K562 (cell line): Measurements from ENCODE around the gene SIAE. TPM values are rescaled to one million over a fixed set of nuclear protein-coding genes. Genes with fewer than 3 reads are reported as not detected.

Source experiments
- ARID3B ChIP-seq: fragments of 250-450 bp; sonication (Bioruptor Pico); IDR thresholded peaks from 2 replicates; pipeline ENCODE4 v1.4.0; 2020; ENCODE audit warnings: borderline replicate concordance
- BRD4 ChIP-seq: fragments of 200-600 bp; sonication (generic); IDR thresholded peaks from 2 replicates; pipeline ENCODE4 v1.6.1; 2017; ENCODE audit warnings: inconsistent platforms
- ETS1 ChIP-seq: conservative IDR thresholded peaks from 2 replicates; pipeline ENCODE4 v1.6.1; 2011; ENCODE audit warnings: low read depth, mild to moderate bottlenecking, low read length; ENCODE audit not compliant: control insufficient read depth
- HDAC2 ChIP-seq: fragments of 450-650 bp; IDR thresholded peaks from 2 replicates; pipeline ENCODE4 v1.6.1; 2016; ENCODE audit warnings: mild to moderate bottlenecking
- ID3 ChIP-seq, 2 experiments: fragments of 250-450 bp in 1 of 2; fragments of 450-650 bp in 1 of 2; sonication (Bioruptor Pico) in 1 of 2; IDR thresholded peaks; 2 replicates each; pipeline versions ENCODE4 v1.6.1 to v1.8.0; 2016 to 2021; ENCODE audit warnings: mild to moderate bottlenecking in 2 of 2, moderate library complexity in 2 of 2, missing compliant biosample characterization in 1 of 2, missing genetic modification characterization in 1 of 2
- KAT7 ChIP-seq: sonication (generic); formaldehyde crosslinking; IDR thresholded peaks from 2 replicates; pipeline ENCODE4 v1.8.0; 2022; ENCODE audit warnings: missing genetic modification reagents, mild to moderate bottlenecking, borderline replicate concordance
- MCM2 ChIP-seq: fragments of 450-650 bp; IDR thresholded peaks from 2 replicates; pipeline ENCODE4 v1.6.1; 2017; ENCODE audit warnings: low read depth, mild to moderate bottlenecking
- NFXL1 ChIP-seq: fragments of 450-650 bp; formaldehyde crosslinking; IDR thresholded peaks from 2 replicates; pipeline ENCODE4 v1.4.0; 2021; ENCODE audit warnings: mild to moderate bottlenecking
- RBM14 ChIP-seq: fragments of 200-400 bp; formaldehyde crosslinking; IDR thresholded peaks from 2 replicates; pipeline ENCODE4 v1.6.1; 2018; ENCODE audit warnings: low read depth, mild to moderate bottlenecking, low read length, moderate library complexity, borderline replicate concordance; ENCODE audit not compliant: insufficient read depth
- SAFB2 ChIP-seq: fragments of 200-400 bp; formaldehyde crosslinking; IDR thresholded peaks from 2 replicates; pipeline ENCODE4 v1.6.1; 2018; ENCODE audit warnings: borderline replicate concordance, low read length, low read depth, moderate library complexity; ENCODE audit not compliant: severe bottlenecking
- SRSF3 ChIP-seq: fragments of 200-400 bp; formaldehyde crosslinking; IDR thresholded peaks from 2 replicates; pipeline ENCODE4 v1.6.1; 2016; ENCODE audit warnings: mild to moderate bottlenecking, low read length, moderate library complexity; ENCODE audit not compliant: insufficient read depth
- XRCC4 ChIP-seq: IDR thresholded peaks from one replicate; pipeline ENCODE4 v1.6.1; 2011; ENCODE audit not compliant: insufficient read depth, insufficient read length; ENCODE audit errors: extremely low read depth
- ZFP30 ChIP-seq: fragments of 250-450 bp; sonication (Bioruptor Pico); IDR thresholded peaks from 2 replicates; pipeline ENCODE4 v1.8.0; 2022; ENCODE audit warnings: moderate library complexity, mild to moderate bottlenecking, inconsistent platforms, borderline replicate concordance
- ZNF318 ChIP-seq, 2 experiments: fragments of 450-650 bp; IDR thresholded peaks; 2 replicates each; pipeline ENCODE4 v1.6.1; 2016; ENCODE audit warnings: mild to moderate bottlenecking in 2 of 2, borderline replicate concordance in 1 of 2, low read depth in 1 of 2, moderate library complexity in 1 of 2
- ZNF644 ChIP-seq: fragments of 200-800 bp; sonication (Bioruptor generic); IDR thresholded peaks from 2 replicates; pipeline ENCODE4 v1.6.1; 2016; ENCODE audit warnings: low read depth, missing genetic modification characterization, missing compliant biosample characterization
- polyA plus RNA-seq, 8 experiments: library from polyadenylated mRNA; depleted of rRNA in 4 of 8; stranded (reverse) in 5 of 8; unstranded in 3 of 8; fragments of >200 nt; fragmentation: Nextera tagmentation in 2 of 8; fragmentation: Illumina TruSeq in 1 of 8; extraction: Ambion mirVana in 2 of 8; extraction: Trizol in 1 of 8; gene quantifications; 2 replicates each; pipeline versions ENCODE4 v1.2.1 to v1.2.3, GENCODE V29; 2011 to 2014; ENCODE audit warnings: inconsistent platforms in 1 of 8, missing spikeins in 1 of 8
- total RNA-seq, 7 experiments: library from RNA; depleted of rRNA in 6 of 7; stranded (reverse); fragments of >200 nt in 6 of 7; fragmentation: Illumina TruSeq in 2 of 7; extraction: Trizol in 2 of 7; gene quantifications; 2 replicates each; pipeline versions ENCODE4 v1.2.1 to v1.2.3, GENCODE V29; 2011 to 2021; ENCODE audit warnings: low replicate concordance in 1 of 7

The SIAE gene
- total and polyA plus RNA-seq, 9 of the 15 experiments (the other 6 are each of a cell fraction or from before 2014, with no cell fraction given): 0.89 to 9.6 (median 3.7) TPM

- TF ChIP-seq ZNF318 (IDR thresholded peaks at IDR 0.05; ENCODE audit: borderline replicate concordance in 1 of 2, low read depth in 1 of 2) (no peak), ARID3B (no peak), RBM14 (no peak), SRSF3 (no peak), ZNF644 (tag) (peak; percentile 29; the same call in 1 of the 2 replicates), ZFP30 (CRISPR knock-in tag) (no peak), ID3 (CRISPR knock-in tag; IDR thresholded peaks at IDR 0.05) (no peak), ID3 (tag; IDR thresholded peaks at IDR 0.05) (no peak), MCM2 (no peak), KAT7 (no peak), HDAC2 (no peak), ETS1 (no peak), BRD4 (peak; percentile 45; the same call in 1 of the 2 replicates), SAFB2 (no peak), XRCC4 (no peak), NFXL1 (CRISPR knock-in tag) (0 out of 2 replicates have a peak, but pooled peaks have one; percentile 6)
Measured at GRCh38 chr11:124643042-124643604, 30.4 kb downstream of the SIAE start (continued).
